Stimulated activated naive CD8-positive, alpha-beta T cell treated with anti-CD3 and anti-CD28 coated beads, Interleukin-15, Interleukin-2, amounts not matched to agents 100 ng/mL and 50 ng/mL, for 24 hours (primary cell): Measurements from ENCODE around the gene PTPRT.
"Not testable (repeated sequence)": the region's sequence is repeated elsewhere in the genome, so short reads cannot be mapped to it uniquely, and the experiment has no call there.

ENCODE experiments used
- H3K27ac Mint-ChIP-seq: one replicate; pipeline ENCODE4 v1.8.0; 2021; ENCODE audit warnings: mild to moderate bottlenecking, mixed read lengths
- H3K27me3 Mint-ChIP-seq: one replicate; pipeline ENCODE4 v1.8.0; 2021; ENCODE audit warnings: mixed read lengths
- H3K36me3 Mint-ChIP-seq: one replicate; pipeline ENCODE4 v1.8.0; 2021; ENCODE audit warnings: low read depth, mixed read lengths
- H3K4me1 Mint-ChIP-seq: one replicate; pipeline ENCODE4 v1.8.0; 2021; ENCODE audit warnings: low read depth, mixed read lengths
- H3K4me3 Mint-ChIP-seq: one replicate; pipeline ENCODE4 v1.8.0; 2021; ENCODE audit warnings: mild to moderate bottlenecking, mixed read lengths
- H3K9me3 Mint-ChIP-seq: one replicate; pipeline ENCODE4 v1.8.0; 2021; ENCODE audit warnings: mixed read lengths

The PTPRT gene

GRCh38 chr20:42267793-42268384 lies 921.8 kb downstream of the PTPRT start:
- Mint-ChIP-seq H3K27ac (no peak overlapping the region), H3K4me1 (no peaks in the 10 kb centered on the region), H3K27me3 (no peaks in the 10 kb centered on the region), H3K4me3 (no peak overlapping the region), H3K36me3 (no peaks in the 10 kb centered on the region), H3K9me3 (peaks cover 14% of the 10 kb centered on the region)

GRCh38 chr20:42261766-42262270 lies 927.9 kb downstream of the PTPRT start:
- Mint-ChIP-seq H3K36me3 (no peaks in the 10 kb centered on the region), H3K27ac (no peak overlapping the region), H3K4me3 (no peak overlapping the region), H3K4me1 (no peaks in the 10 kb centered on the region), H3K27me3 (no peaks in the 10 kb centered on the region), H3K9me3 (no peaks in the 10 kb centered on the region)

GRCh38 chr20:42260184-42260583 lies 929.5 kb downstream of the PTPRT start:
- Mint-ChIP-seq H3K4me3 (no peak overlapping the region), H3K27ac (no peak overlapping the region)

GRCh38 chr20:42259389-42259788 lies 930.3 kb downstream of the PTPRT start:
- Mint-ChIP-seq H3K27me3 (no peaks in the 10 kb centered on the region), H3K4me3 (no peak overlapping the region), H3K9me3 (no peaks in the 10 kb centered on the region)

More at GRCh38 chr20:42260184-42260583, 929.5 kb downstream of the PTPRT start:
- Mint-ChIP-seq H3K9me3 (no peaks in the 10 kb centered on the region), H3K27me3 (no peaks in the 10 kb centered on the region), H3K4me1 (no peaks in the 10 kb centered on the region), H3K36me3 (no peaks in the 10 kb centered on the region)

GRCh38 chr20:42258564-42259302 lies 931.0 kb downstream of the PTPRT start:
- no peaks in the 10 kb centered on the region for H3K27me3 Mint-ChIP-seq
- no peak overlapping the region for H3K27ac Mint-ChIP-seq
- H3K4me1 Mint-ChIP-seq = no peaks in the 10 kb centered on the region
- no peak overlapping the region for H3K4me3 Mint-ChIP-seq
- H3K9me3 Mint-ChIP-seq = no peaks in the 10 kb centered on the region
- no peaks in the 10 kb centered on the region for H3K36me3 Mint-ChIP-seq

More at GRCh38 chr20:42259389-42259788, 930.3 kb downstream of the PTPRT start:
- no peak overlapping the region for H3K27ac Mint-ChIP-seq
- no peaks in the 10 kb centered on the region for H3K4me1 Mint-ChIP-seq
- H3K36me3 Mint-ChIP-seq = no peaks in the 10 kb centered on the region

GRCh38 chr20:42255821-42256220 lies 933.9 kb downstream of the PTPRT start:
- Mint-ChIP-seq H3K9me3 (no peaks in the 10 kb centered on the region), H3K4me1 (no peaks in the 10 kb centered on the region), H3K27ac (no peak overlapping the region), H3K36me3 (no peaks in the 10 kb centered on the region), H3K27me3 (no peaks in the 10 kb centered on the region), H3K4me3 (no peak overlapping the region)

- no peaks in the 10 kb centered on the region for H3K4me1 Mint-ChIP-seq
- H3K9me3 Mint-ChIP-seq = no peaks in the 10 kb centered on the region
- no peaks in the 10 kb centered on the region for H3K27me3 Mint-ChIP-seq
- no peak overlapping the region for H3K27ac Mint-ChIP-seq
- H3K4me3 Mint-ChIP-seq = no peak overlapping the region
- no peaks in the 10 kb centered on the region for H3K36me3 Mint-ChIP-seq
Measured at GRCh38 chr20:42254673-42255072, 935.0 kb downstream of the PTPRT start.

- no peak overlapping the region for H3K4me3 Mint-ChIP-seq
- H3K4me1 Mint-ChIP-seq = no peaks in the 10 kb centered on the region
- no peaks in the 10 kb centered on the region for H3K36me3 Mint-ChIP-seq
- no peak overlapping the region for H3K27ac Mint-ChIP-seq
- no peaks in the 10 kb centered on the region for H3K27me3 Mint-ChIP-seq
- H3K9me3 Mint-ChIP-seq = no peaks in the 10 kb centered on the region
Measured at GRCh38 chr20:42252116-42252515, 937.6 kb downstream of the PTPRT start.

- Mint-ChIP-seq H3K4me3 (no peak overlapping the region), H3K27ac (no peak overlapping the region), H3K27me3 (no peaks in the 10 kb centered on the region), H3K36me3 (no peaks in the 10 kb centered on the region), H3K9me3 (peaks cover 7% of the 10 kb centered on the region), H3K4me1 (no peaks in the 10 kb centered on the region)
Measured at GRCh38 chr20:42218621-42219374, 970.9 kb downstream of the PTPRT start.

GRCh38 chr20:42214074-42214473 lies 975.6 kb downstream of the PTPRT start:
- Mint-ChIP-seq H3K27me3 (no peaks in the 10 kb centered on the region), H3K27ac (no peak overlapping the region), H3K4me3 (no peak overlapping the region), H3K9me3 (peaks cover 5% of the 10 kb centered on the region), H3K4me1 (no peaks in the 10 kb centered on the region), H3K36me3 (no peaks in the 10 kb centered on the region)

GRCh38 chr20:42212391-42212790 lies 977.3 kb downstream of the PTPRT start:
- H3K4me1 Mint-ChIP-seq = no peaks in the 10 kb centered on the region
- no peak overlapping the region for H3K27ac Mint-ChIP-seq
- peaks cover 4% of the 10 kb centered on the region for H3K9me3 Mint-ChIP-seq
- no peak overlapping the region for H3K4me3 Mint-ChIP-seq
- no peaks in the 10 kb centered on the region for H3K27me3 Mint-ChIP-seq
- no peaks in the 10 kb centered on the region for H3K36me3 Mint-ChIP-seq

- not testable (repeated sequence) for H3K9me3 Mint-ChIP-seq, H3K36me3 Mint-ChIP-seq, H3K4me3 Mint-ChIP-seq, H3K4me1 Mint-ChIP-seq, H3K27ac Mint-ChIP-seq, H3K27me3 Mint-ChIP-seq
Measured at GRCh38 chr20:42206557-42206956, 983.1 kb downstream of the PTPRT start.

GRCh38 chr20:42204109-42204660 lies 985.5 kb downstream of the PTPRT start:
- Mint-ChIP-seq H3K27me3 (no peaks in the 10 kb centered on the region), H3K36me3 (no peaks in the 10 kb centered on the region), H3K4me1 (no peaks in the 10 kb centered on the region), H3K4me3 (no peak overlapping the region), H3K9me3 (peaks cover 4% of the 10 kb centered on the region), H3K27ac (no peak overlapping the region)

- H3K36me3 Mint-ChIP-seq = no peaks in the 10 kb centered on the region
- no peaks in the 10 kb centered on the region for H3K27me3 Mint-ChIP-seq
- H3K9me3 Mint-ChIP-seq = no peaks in the 10 kb centered on the region
- H3K4me1 Mint-ChIP-seq = no peaks in the 10 kb centered on the region
- H3K4me3 Mint-ChIP-seq = no peak overlapping the region
- no peak overlapping the region for H3K27ac Mint-ChIP-seq
Measured at GRCh38 chr20:42197599-42197998, 992.1 kb downstream of the PTPRT start.

GRCh38 chr20:42193119-42193518 lies 996.6 kb downstream of the PTPRT start:
- H3K27ac Mint-ChIP-seq = no peak overlapping the region

More at GRCh38 chr20:42193119-42193518, 996.6 kb downstream of the PTPRT start:
- H3K4me3 Mint-ChIP-seq = no peak overlapping the region
- H3K36me3 Mint-ChIP-seq = no peaks in the 10 kb centered on the region
- H3K27me3 Mint-ChIP-seq = no peaks in the 10 kb centered on the region
- H3K9me3 Mint-ChIP-seq = no peaks in the 10 kb centered on the region
- H3K4me1 Mint-ChIP-seq = no peaks in the 10 kb centered on the region
